ENCODE results near the gene TEX54.

Gene TEX54

GRCh38 chr11:62832336-62833234 lies at the start of gene TEX54:
Gene TEX54 (minus strand): TSS chr11:62832841.
- DNase-seq, result no peak
- Mint-ChIP-seq H3K36me3 (ENCODE audit: low read depth) (peaks cover 32% of the 10 kb centered on the region), H3K27ac (peak within 1 kb of the TSS; percentile 100), H3K4me1 (peaks cover 36% of the 10 kb centered on the region), H3K4me3 (peak within 1 kb of the TSS; percentile 95), H3K9me3 (no peaks in the 10 kb centered on the region), H3K27me3 (ENCODE audit: low read depth, poor library complexity) (peaks cover 5% of the 10 kb centered on the region)
- TF ChIP-seq CTCF (IDR thresholded peaks at IDR 0.05), result no peak

GRCh38 chr11:62882431-62882749 lies 49.7 kb upstream of the TEX54 start:
- DNase-seq, result no peak
- Mint-ChIP-seq H3K27me3 (ENCODE audit: low read depth, poor library complexity) (no peaks in the 10 kb centered on the region), H3K4me3 (peak overlapping the region; percentile 100), H3K27ac (peak overlapping the region; percentile 100), H3K9me3 (no peaks in the 10 kb centered on the region), H3K36me3 (ENCODE audit: low read depth) (peaks cover 67% of the 10 kb centered on the region), H3K4me1 (peaks cover 69% of the 10 kb centered on the region)
- no peak for TF ChIP-seq CTCF (IDR thresholded peaks at IDR 0.05)

DNA sequence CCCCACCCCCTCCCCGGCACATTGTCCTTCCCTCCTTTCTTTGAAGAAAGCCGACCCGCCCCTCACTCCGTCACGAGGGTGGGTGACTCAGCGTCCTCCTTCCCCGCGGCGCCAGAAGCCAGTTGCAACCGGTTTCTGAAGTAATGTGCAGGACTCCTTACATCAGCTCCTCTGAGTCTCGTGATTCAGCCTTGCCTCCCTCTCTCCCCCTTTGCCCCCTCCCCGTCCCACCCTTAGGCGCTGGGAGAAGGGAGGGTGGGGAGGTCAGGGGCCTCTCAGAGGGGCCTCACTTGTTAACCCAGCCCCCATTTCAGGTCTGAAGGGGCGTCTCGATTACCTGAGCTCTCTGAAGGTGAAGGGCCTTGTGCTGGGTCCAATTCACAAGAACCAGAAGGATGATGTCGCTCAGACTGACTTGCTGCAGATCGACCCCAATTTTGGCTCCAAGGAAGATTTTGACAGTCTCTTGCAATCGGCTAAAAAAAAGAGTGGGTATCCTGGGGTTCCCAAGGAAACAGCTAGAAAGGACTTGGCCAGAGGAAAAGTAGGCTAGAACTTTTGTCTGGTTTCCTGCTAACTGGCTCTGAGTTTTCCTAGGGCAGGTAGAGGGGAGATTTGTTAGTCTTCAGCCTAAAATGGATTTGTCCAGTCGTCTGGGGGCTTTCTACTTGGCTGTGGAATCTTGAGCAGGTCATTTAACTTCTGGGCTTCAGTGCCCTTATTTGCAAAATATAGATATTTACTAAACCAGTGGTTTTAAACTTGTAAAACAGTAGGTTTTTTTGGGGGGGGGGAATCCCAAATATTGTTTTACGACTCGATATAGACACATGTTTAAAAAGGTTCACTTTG lies 49.2 kb upstream of the TEX54 start:
- Mint-ChIP-seq H3K27me3 (ENCODE audit: low read depth, poor library complexity) (no peaks in the 10 kb centered on the region), H3K9me3 (no peaks in the 10 kb centered on the region), H3K4me3 (peak overlapping the region; percentile 100), H3K4me1 (peaks cover 66% of the 10 kb centered on the region), H3K36me3 (ENCODE audit: low read depth) (peaks cover 67% of the 10 kb centered on the region), H3K27ac (peak overlapping the region; percentile 100)
- DNase-seq, result peak; percentile 80
- no peak for TF ChIP-seq CTCF (IDR thresholded peaks at IDR 0.05)

GRCh38 chr11:62880803-62881578 lies 48.4 kb upstream of the TEX54 start, which contains the start of gene SLC3A2:
Gene SLC3A2 (plus strand): TSS chr11:62880896. CDS start chr11:62881024, 128 bp downstream.
- Mint-ChIP-seq H3K36me3 (ENCODE audit: low read depth) (peaks cover 63% of the 10 kb centered on the region), H3K27ac (peak within 1 kb of the TSS; percentile 100), H3K27me3 (ENCODE audit: low read depth, poor library complexity) (no peaks in the 10 kb centered on the region), H3K4me1 (peaks cover 65% of the 10 kb centered on the region), H3K9me3 (no peaks in the 10 kb centered on the region), H3K4me3 (peak within 1 kb of the TSS; percentile 100)
- TF ChIP-seq CTCF (IDR thresholded peaks at IDR 0.05), result peak; percentile 63
- peak; percentile 87 for DNase-seq

GRCh38 chr11:62880231-62880802 lies 47.7 kb upstream of the TEX54 start:
- no peaks in the 10 kb centered on the region for H3K27me3 Mint-ChIP-seq (ENCODE audit: low read depth, poor library complexity)
- peaks cover 60% of the 10 kb centered on the region for H3K4me1 Mint-ChIP-seq
- no peaks in the 10 kb centered on the region for H3K9me3 Mint-ChIP-seq
- H3K27ac Mint-ChIP-seq, result peak overlapping the region; percentile 100
- DNase-seq, result peak; percentile 36
- peak overlapping the region; percentile 100 for H3K4me3 Mint-ChIP-seq
- peaks cover 57% of the 10 kb centered on the region for H3K36me3 Mint-ChIP-seq (ENCODE audit: low read depth)
- TF ChIP-seq CTCF (IDR thresholded peaks at IDR 0.05), result no peak

All from nephron progenitor cell (in vitro differentiated cells).